WI38 (cell line): ENCODE measurements around the gene CDK5RAP2.

Experiments used
- H3K4me3 ChIP-seq: 2 replicates; pipeline ENCODE4 v1.5.1; 2011; ENCODE audit warnings: low read depth, mild to moderate bottlenecking, control low read depth, low read length
- CTCF ChIP-seq: IDR thresholded peaks from 2 replicates; pipeline ENCODE4 v1.5.1; 2012; ENCODE audit warnings: low read depth, mild to moderate bottlenecking, control low read depth, low read length

Gene CDK5RAP2

DNA sequence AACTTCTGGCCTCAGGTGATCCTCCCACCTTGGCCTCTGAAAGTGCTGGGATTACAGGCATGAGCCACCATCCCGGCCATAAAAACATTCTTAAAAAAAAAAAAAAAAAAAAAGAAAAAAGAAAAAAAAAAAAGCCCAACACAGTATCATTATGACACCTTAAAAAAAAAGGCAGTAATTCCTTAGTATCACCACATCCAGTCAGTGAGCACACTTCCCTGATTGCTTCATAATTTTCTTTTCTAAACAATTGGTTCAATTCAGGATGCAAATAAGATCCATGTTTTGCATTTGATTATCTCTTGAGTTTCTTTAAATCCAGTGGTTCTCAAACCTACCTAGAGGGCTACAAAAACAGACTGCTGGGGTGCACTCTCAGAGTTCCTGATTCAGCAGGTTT, 182.5 kb downstream of the CDK5RAP2 start:
- no peak for TF ChIP-seq CTCF
- no peak overlapping the region for H3K4me3 ChIP-seq

GRCh38 chr9:120396931-120397330, 183.0 kb downstream of the CDK5RAP2 start:
- H3K4me3 ChIP-seq, result no peak overlapping the region
- no peak for TF ChIP-seq CTCF

DNA sequence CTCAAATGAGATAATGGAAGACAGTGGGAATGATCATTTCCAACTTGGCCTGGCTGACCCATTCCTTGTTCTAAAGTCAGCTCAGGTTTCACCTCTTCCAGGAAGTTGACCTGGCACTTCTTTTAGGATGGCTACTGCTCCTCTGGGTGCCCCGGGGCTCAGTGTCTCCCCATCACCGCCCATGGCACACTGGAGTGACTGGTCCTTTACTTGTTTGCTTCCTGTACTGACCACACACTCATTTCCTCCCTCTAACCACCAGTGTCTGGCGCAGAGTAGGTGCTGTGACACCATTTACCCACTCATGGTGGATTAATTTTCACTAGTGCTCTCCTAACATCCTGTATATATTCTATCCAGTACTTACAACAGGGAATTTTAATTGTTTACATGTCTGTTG, 183.5 kb downstream of the CDK5RAP2 start:
- no peak for TF ChIP-seq CTCF
- H3K4me3 ChIP-seq, result no peak overlapping the region

GRCh38 chr9:120395376-120395775, 184.6 kb downstream of the CDK5RAP2 start:
- H3K4me3 ChIP-seq, result no peak overlapping the region
- TF ChIP-seq CTCF, result no peak

DNA sequence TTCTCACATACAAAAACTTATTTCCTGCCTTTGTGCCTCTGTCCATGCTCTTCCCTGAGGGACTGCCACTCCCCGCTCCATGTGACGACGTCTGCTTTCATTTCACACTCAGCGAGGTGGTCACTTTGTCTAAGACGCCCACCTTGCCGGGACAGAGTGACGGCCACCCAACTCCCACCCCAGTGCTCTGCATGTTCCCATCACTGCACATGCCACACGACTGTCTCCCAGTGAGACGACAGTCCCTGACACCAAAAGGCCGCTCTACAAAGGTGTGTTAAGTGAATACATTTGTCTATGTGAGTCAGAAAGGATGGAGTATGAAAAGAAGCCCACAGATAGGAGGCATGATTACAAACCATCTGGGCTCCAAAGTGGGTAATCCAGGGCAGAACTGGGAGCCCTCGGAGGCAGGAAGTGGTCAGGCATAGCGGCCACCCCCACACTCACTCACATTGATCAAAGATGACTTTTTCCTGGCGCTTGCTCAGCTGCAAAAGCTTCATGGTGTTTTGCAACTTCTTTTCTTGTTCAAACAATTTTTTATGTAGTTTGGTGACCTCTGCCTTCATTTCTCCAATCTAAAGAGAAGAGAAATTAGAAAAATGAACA, 185.8 kb downstream of the CDK5RAP2 start:
- H3K4me3 ChIP-seq, result no peak overlapping the region
- no peak for TF ChIP-seq CTCF

DNA sequence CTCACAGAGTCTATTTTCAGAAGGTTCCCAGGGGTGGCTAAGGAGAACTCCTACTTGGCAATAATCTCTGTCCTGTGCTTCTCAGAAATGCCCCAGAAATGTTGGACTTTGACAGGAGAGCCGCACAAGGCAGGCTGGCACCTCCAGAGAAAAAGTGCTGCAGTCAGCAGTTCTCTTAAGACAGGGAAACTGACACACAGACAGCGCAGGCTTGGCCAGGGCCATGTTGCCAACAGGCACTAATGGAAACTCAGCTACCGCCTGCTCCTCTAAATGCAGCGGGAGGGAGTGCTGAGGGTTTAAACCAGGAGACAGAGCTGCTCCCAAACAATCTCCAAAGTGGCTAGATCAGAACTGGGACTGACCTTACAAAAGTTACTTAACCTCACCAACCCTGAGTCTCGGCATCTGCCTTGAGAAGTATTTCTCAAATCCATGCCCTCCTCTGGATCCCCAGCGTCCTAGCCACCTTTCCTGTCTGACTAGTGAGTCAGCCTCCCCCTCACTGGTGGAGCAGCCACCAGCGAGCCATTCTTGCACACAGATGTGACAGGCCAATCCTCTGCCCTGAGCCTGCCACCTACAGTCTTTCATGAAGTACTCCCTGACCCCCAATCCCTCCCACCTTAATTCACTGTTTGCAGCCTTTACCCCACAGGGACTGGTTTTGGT, 186.4 kb downstream of the CDK5RAP2 start:
- no peak overlapping the region for H3K4me3 ChIP-seq
- no peak for TF ChIP-seq CTCF

GRCh38 chr9:120392711-120393110, 187.3 kb downstream of the CDK5RAP2 start:
- TF ChIP-seq CTCF, result no peak
- H3K4me3 ChIP-seq, result no peak overlapping the region
